ENCODE measurements around the gene FNDC8. TPM values are rescaled to one million over a fixed set of nuclear protein-coding genes. Genes with fewer than 3 reads are reported as not detected.

The FNDC8 gene
- total and polyA plus RNA-seq, 2 of the 8 experiments (the other 6 are each of a cell fraction or from before 2014, with no cell fraction given) = not detected

- Histone ChIP-seq H2AK5ac (ENCODE audit: low read depth, low read length) (no peak overlapping the region), H3K4me1 (replicated peaks in 1 of 4; ENCODE audit: control insufficient read depth in 3 of 4, insufficient read depth in 4 of 4, low read length in 3 of 4) (peaks cover 0 to 3% (median 1%) of the 10 kb centered on the region in 4 experiments; a peak in 2 of 7 replicates), H2BK120ac (replicated peaks; ENCODE audit: low read depth, low read length) (no peak overlapping the region), H4K20me1 (replicated peaks in 1 of 2; ENCODE audit: control insufficient read depth in 1 of 2, insufficient read depth in 2 of 2, low read length in 2 of 2) (no peaks in the 10 kb centered on the region), H3K36me3 (ENCODE audit: control insufficient read depth in 2 of 4, insufficient read depth in 4 of 4, low read length in 3 of 4) (peaks cover 0 to 2% (median under 1%) of the 10 kb centered on the region in 4 experiments; a peak in 4 of 8 replicates), H2BK20ac (ENCODE audit: low read length) (no peak overlapping the region), H2BK15ac (ENCODE audit: low read length) (no peak overlapping the region), H2AFZ (ENCODE audit: low read length) (no peak overlapping the region), H3K4me3 (ENCODE audit: extremely low read depth in 1 of 4, insufficient read depth in 2 of 4, low read depth in 3 of 4, low read length in 4 of 4) (no peak overlapping the region), H3K79me1 (ENCODE audit: low read depth, low read length) (no peaks in the 10 kb centered on the region), H3K4me2 (ENCODE audit: insufficient read depth in 1 of 2, low read depth in 2 of 2, low read length in 2 of 2) (no peak overlapping the region), H3K23me2 (ENCODE audit: low read depth, low read length) (no peaks in the 10 kb centered on the region), H3K14ac (ENCODE audit: insufficient read length) (no peak overlapping the region), H3K79me2 (ENCODE audit: control insufficient read depth in 1 of 2, insufficient read depth in 2 of 2, low read length in 2 of 2) (peaks cover 0 to 19% of the 10 kb centered on the region in 2 experiments; a peak in 3 of 4 replicates), H4K5ac (ENCODE audit: insufficient read length, low read depth, low read length) (no peak overlapping the region), H3K27ac (ENCODE audit: low read depth, low read length) (no peak overlapping the region), H2BK12ac (ENCODE audit: low read depth, low read length) (no peak overlapping the region), H3K9me3 (ENCODE audit: insufficient read depth in 2 of 2, low read depth in 1 of 2, low read length in 1 of 2) (no peaks in the 10 kb centered on the region), H4K8ac (ENCODE audit: extremely low read depth, insufficient read depth, low read length) (no peak overlapping the region), H3K56ac (replicated peaks; ENCODE audit: insufficient read length, low read depth, low read length) (no peak overlapping the region), H3K23ac (ENCODE audit: insufficient read length) (no peak overlapping the region), H3K18ac (ENCODE audit: extremely low read depth, low read length) (no peak overlapping the region), H4K91ac (replicated peaks; ENCODE audit: insufficient read length, low read length) (no peak overlapping the region), H2BK5ac (ENCODE audit: low read depth, low read length) (no peak overlapping the region), H3K27me3 (replicated peaks in 1 of 4; ENCODE audit: control insufficient read depth in 3 of 4, extremely low read depth in 1 of 4, insufficient read depth in 3 of 4, low read length in 3 of 4) (no peaks in the 10 kb centered on the region), H3K9ac (replicated peaks in 1 of 4; ENCODE audit: extremely low read depth in 1 of 4, low read depth in 3 of 4, low read length in 3 of 4) (no peak overlapping the region), H3K4ac (replicated peaks; ENCODE audit: insufficient read length, low read depth, low read length) (no peak overlapping the region)
- ChIA-PET POLR2A (ENCODE audit: partially characterized antibody) (no interaction called here), CTCF (ENCODE audit: partially characterized antibody) (interaction anchor here (1.3 to 3.6 kb wide), 2 partner anchors 26 to 390 kb away, joined by 5 to 11 read pairs; partner anchors contain the start of gene RAD51D)
- no peak for FAIRE-seq
- DNase-seq (ENCODE audit: low read depth in 1 of 2, low spot score in 2 of 2) = no peak
- WGBS, 2 experiments (ENCODE audit: extremely low coverage in 1 of 2, insufficient coverage in 1 of 2, insufficient read length in 1 of 2, insufficient replicate concordance in 2 of 2, low coverage in 1 of 2, low lambda C conversion rate in 2 of 2, missing lambda C conversion rate in 1 of 2) = 90% methylated on average over 4 of the region's 4 CpGs; no CpG with 5 or more reads in 1 of the 2 experiments
- TF ChIP-seq MAFK (IDR thresholded peaks at IDR 0.05; ENCODE audit: low read depth, low read length) (no peak), RXRA (IDR thresholded peaks at IDR 0.05; ENCODE audit: insufficient read depth, low read depth, low read length) (no peak), USF2 (IDR thresholded peaks at IDR 0.05; ENCODE audit: low read length) (no peak), TAF7 (optimal IDR thresholded peaks at IDR 0.05; ENCODE audit: borderline replicate concordance, low read depth, low read length) (no peak), SIN3A (conservative IDR thresholded peaks at IDR 0.05 in 1 of 2, IDR thresholded peaks at IDR 0.05 in 1 of 2; ENCODE audit: low read depth in 1 of 2, low read length in 2 of 2) (no peak), ATF2 (IDR thresholded peaks at IDR 0.05; ENCODE audit: low read length) (no peak), EGR1 (IDR thresholded peaks at IDR 0.05; ENCODE audit: borderline replicate concordance, low read depth, low read length) (no peak), RAD21 (IDR thresholded peaks at IDR 0.05 in 1 of 2, conservative IDR thresholded peaks at IDR 0.05 in 1 of 2; ENCODE audit: low read depth in 2 of 2, low read length in 2 of 2) (no peak), CHD2 (IDR thresholded peaks at IDR 0.05; ENCODE audit: low read length) (no peak), ASH2L (IDR thresholded peaks at IDR 0.05; ENCODE audit: low read length) (no peak)
Observed at GRCh38 chr17:35144840-35145239, 23.4 kb downstream of the FNDC8 start.
